ENCODE results near the gene TPK1. TPM values are rescaled to one million over a fixed set of nuclear protein-coding genes. Genes with fewer than 3 reads are reported as not detected.

TPK1 gene
- total and polyA plus RNA-seq, 2 of the 8 experiments (the other 6 are each of a cell fraction or from before 2014, with no cell fraction given), result 1.9 to 2.7 TPM

DNA sequence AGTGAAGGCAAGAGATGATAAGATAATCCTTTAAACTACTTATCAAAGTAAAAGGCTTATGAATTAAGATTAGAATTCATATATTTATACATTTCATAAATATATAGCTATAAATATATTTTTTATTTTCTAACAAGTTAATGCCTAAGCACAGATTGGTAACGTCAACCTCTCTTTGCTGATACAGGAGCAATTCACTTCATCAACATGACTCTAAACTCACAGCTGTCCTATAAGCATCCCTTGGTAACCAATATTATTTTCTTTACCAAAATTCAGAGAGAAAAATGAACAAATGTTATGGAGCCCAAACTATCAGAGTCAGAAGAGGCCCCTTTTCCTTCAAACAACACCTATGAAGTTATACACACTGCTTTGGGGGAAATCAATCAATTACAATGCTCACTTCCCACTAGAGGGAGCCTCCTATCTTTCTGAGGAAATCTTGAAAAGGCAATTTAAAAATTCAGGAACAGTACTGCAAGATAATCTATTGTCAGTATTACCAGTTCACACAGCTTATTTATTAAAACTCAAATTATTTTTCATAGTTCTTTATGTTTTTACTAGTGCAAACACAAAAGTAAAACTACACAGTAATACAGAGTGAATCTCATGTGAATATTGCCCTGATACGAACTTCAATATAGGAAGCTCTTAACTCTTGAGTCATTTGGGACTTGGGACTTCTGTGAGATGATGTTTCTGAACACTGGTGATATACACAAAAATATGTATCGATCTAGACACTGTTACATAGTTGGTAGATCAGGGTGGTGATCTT is 381.4 kb downstream of the TPK1 start:
- Histone ChIP-seq H3K9me3 (ENCODE audit: insufficient read depth in 2 of 2, low read depth in 1 of 2, low read length in 1 of 2) (peaks cover 15 to 21% of the 10 kb centered on the region in 2 experiments; a peak in 3 of 4 replicates), H4K5ac (ENCODE audit: insufficient read length, low read depth, low read length) (no peak overlapping the region), H3K27ac (ENCODE audit: low read depth, low read length) (no peak overlapping the region), H2BK5ac (ENCODE audit: low read depth, low read length) (no peak overlapping the region), H2BK120ac (replicated peaks; ENCODE audit: low read depth, low read length) (no peak overlapping the region), H3K4me1 (replicated peaks in 1 of 4; ENCODE audit: control insufficient read depth in 3 of 4, insufficient read depth in 4 of 4, low read length in 3 of 4) (no peaks in the 10 kb centered on the region), H3K79me2 (ENCODE audit: control insufficient read depth in 1 of 2, insufficient read depth in 2 of 2, low read length in 2 of 2) (no peaks in the 10 kb centered on the region), H3K14ac (ENCODE audit: insufficient read length) (no peak overlapping the region), H3K27me3 (replicated peaks in 1 of 4; ENCODE audit: control insufficient read depth in 3 of 4, extremely low read depth in 1 of 4, insufficient read depth in 3 of 4, low read length in 3 of 4) (no peaks in the 10 kb centered on the region), H4K20me1 (replicated peaks in 1 of 2; ENCODE audit: control insufficient read depth in 1 of 2, insufficient read depth in 2 of 2, low read length in 2 of 2) (no peaks in the 10 kb centered on the region), H3K9ac (replicated peaks in 1 of 4; ENCODE audit: extremely low read depth in 1 of 4, low read depth in 3 of 4, low read length in 3 of 4) (no peak overlapping the region), H4K91ac (replicated peaks; ENCODE audit: insufficient read length, low read length) (no peak overlapping the region), H3K18ac (ENCODE audit: extremely low read depth, low read length) (no peak overlapping the region), H2AFZ (ENCODE audit: low read length) (no peak overlapping the region), H2BK15ac (ENCODE audit: low read length) (no peak overlapping the region), H3K36me3 (ENCODE audit: control insufficient read depth in 2 of 4, insufficient read depth in 4 of 4, low read length in 3 of 4) (peaks cover 0 to 4% (median 0%) of the 10 kb centered on the region in 4 experiments; a peak in 3 of 8 replicates), H2BK20ac (ENCODE audit: low read length) (no peak overlapping the region), H2BK12ac (ENCODE audit: low read depth, low read length) (no peak overlapping the region), H4K8ac (ENCODE audit: extremely low read depth, insufficient read depth, low read length) (no peak overlapping the region), H3K23ac (ENCODE audit: insufficient read length) (no peak overlapping the region), H3K23me2 (ENCODE audit: low read depth, low read length) (no peaks in the 10 kb centered on the region), H3K79me1 (ENCODE audit: low read depth, low read length) (no peaks in the 10 kb centered on the region), H3K4me2 (ENCODE audit: insufficient read depth in 1 of 2, low read depth in 2 of 2, low read length in 2 of 2) (no peak overlapping the region), H2AK5ac (ENCODE audit: low read depth, low read length) (no peak overlapping the region), H3K4ac (replicated peaks; ENCODE audit: insufficient read length, low read depth, low read length) (no peak overlapping the region), H3K56ac (replicated peaks; ENCODE audit: insufficient read length, low read depth, low read length) (no peak overlapping the region), H3K4me3 (ENCODE audit: extremely low read depth in 1 of 4, insufficient read depth in 2 of 4, low read depth in 3 of 4, low read length in 4 of 4) (no peak overlapping the region)
- ChIA-PET POLR2A (ENCODE audit: partially characterized antibody) (no interaction called here), CTCF (ENCODE audit: partially characterized antibody) (interaction anchor here (0.6 to 2.1 kb wide), 22 partner anchors 9 to 332 kb away, joined by 3 to 12 read pairs (median 4); no protein-coding TSS in a partner anchor)
- DNase-seq (ENCODE audit: low read depth in 1 of 2, low spot score in 2 of 2) (no peak), FAIRE-seq (no peak)
- 94% methylated on average over 3 of the region's 3 CpGs; no CpG with 5 or more reads in 1 of the 2 experiments for WGBS, 2 experiments (ENCODE audit: extremely low coverage in 1 of 2, insufficient coverage in 1 of 2, insufficient read length in 1 of 2, insufficient replicate concordance in 2 of 2, low coverage in 1 of 2, low lambda C conversion rate in 2 of 2, missing lambda C conversion rate in 1 of 2)
- no peak for TF ChIP-seq NRF1 (IDR thresholded peaks at IDR 0.05; ENCODE audit: low read depth, low read length)
- TF ChIP-seq RAD21 (IDR thresholded peaks at IDR 0.05 in 1 of 2, conservative IDR thresholded peaks at IDR 0.05 in 1 of 2; ENCODE audit: low read depth in 2 of 2, low read length in 2 of 2), result peak; percentile 50 to 55; a peak in 3 of 4 replicates
- TF ChIP-seq CTCF (IDR thresholded peaks at IDR 0.05; ENCODE audit: control extremely low read depth in 1 of 3, insufficient read depth in 1 of 3, low read depth in 1 of 3, low read length in 3 of 3), result peak in 1 of 3 experiments; percentile 37; a peak in 1 of 4 replicates

Data from H1 (cell line).